Right atrium auricular region (tissue), 2 donors: Measurements from ENCODE around the gene CDRT4. TPM values are rescaled to one million over a fixed set of nuclear protein-coding genes. Genes with fewer than 3 reads are reported as not detected.

Experiments
- DNase-seq: peaks from one replicate; pipeline ENCODE4 v3.0.0-alpha.2; 2019; ENCODE audit warnings: low spot score
- H3K27ac ChIP-seq, 2 donors: fragments of 200-600 bp; sonication (generic); 1 replicate in 1 of 2; 2 replicates in 1 of 2; pipeline ENCODE4 v1.5.1; 2016 to 2019
- H3K27me3 ChIP-seq, 2 donors: fragments of 200-600 bp; sonication (generic); one replicate each; pipeline versions ENCODE4 v1.5.1 to v1.6.0; 2017 to 2019
- H3K36me3 ChIP-seq: fragments of 200-600 bp; sonication (generic); one replicate; pipeline ENCODE4 v1.5.1; 2016
- H3K4me1 ChIP-seq, 2 donors: fragments of 200-600 bp; sonication (generic); one replicate each; pipeline versions ENCODE4 v1.5.1 to v1.6.0; 2017 to 2019
- H3K4me3 ChIP-seq, 2 donors: fragments of 200-600 bp; sonication (generic); 1 replicate in 1 of 2; 2 replicates in 1 of 2; pipeline ENCODE4 v1.5.1; 2017 to 2019; ENCODE audit warnings: mild to moderate bottlenecking in 1 of 2, moderate library complexity in 1 of 2
- H3K9me3 ChIP-seq, 2 donors: fragments of 200-600 bp; sonication (generic); one replicate each; pipeline ENCODE4 v1.5.1; 2019
- total RNA-seq, 2 donors: library from RNA; depleted of rRNA; stranded (reverse); fragments of >200 nt; gene quantifications; one replicate each; pipeline ENCODE4 v1.1.0, GENCODE V29; 2016
- TF ChIP-seq, protein P1 (sequence below), 2 donors: fragments of 200-600 bp; sonication (generic); IDR thresholded peaks; one replicate each; pipeline ENCODE4 v1.5.1; 2019; ENCODE audit warnings: antibody characterized with exemption in 2 of 2

CDRT4 gene
- total RNA-seq, 2 donors from 2014 or later, result 0.94 TPM; not detected in 1

DNA sequence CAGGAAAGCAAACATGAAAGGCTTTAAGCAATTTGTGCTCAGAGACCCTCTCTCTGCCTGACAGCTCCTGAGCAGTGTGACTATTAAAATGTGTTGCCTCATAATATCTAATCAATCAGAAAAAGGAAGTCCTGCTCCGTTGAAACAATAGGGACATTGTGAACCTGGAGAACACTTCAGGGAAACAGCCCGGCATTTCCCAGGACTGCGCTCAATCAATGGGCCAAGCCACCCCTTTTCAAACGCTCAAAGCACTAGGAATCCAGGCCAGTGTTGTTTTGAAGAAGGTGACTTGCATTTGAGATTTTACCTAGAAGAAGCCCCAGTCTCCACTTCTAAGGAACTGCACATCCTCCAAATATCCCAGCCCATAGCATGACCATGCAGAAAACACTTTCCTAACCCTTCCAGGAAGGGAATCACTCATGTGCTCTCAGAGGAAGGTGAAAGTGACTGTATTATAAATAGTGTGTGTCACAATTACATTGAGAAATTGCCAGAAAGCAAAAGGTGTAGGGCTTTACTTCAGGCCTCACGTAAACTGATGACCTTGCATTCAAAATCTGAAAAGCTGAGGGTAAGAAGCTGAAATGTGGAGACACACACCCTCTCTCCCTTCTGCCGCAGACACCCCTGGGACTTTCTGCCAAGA is 19.4 kb downstream of the CDRT4 start:
- Histone ChIP-seq H3K36me3 (no peaks in the 10 kb centered on the region), H3K27ac (peak overlapping the region; percentile 68 to 72), H3K9me3 (no peaks in the 10 kb centered on the region), H3K4me1 (peaks cover 0 to 31% of the 10 kb centered on the region in 2 donors), H3K27me3 (no peaks in the 10 kb centered on the region), H3K4me3 (no peak overlapping the region)
- TF ChIP-seq, protein P1, sequence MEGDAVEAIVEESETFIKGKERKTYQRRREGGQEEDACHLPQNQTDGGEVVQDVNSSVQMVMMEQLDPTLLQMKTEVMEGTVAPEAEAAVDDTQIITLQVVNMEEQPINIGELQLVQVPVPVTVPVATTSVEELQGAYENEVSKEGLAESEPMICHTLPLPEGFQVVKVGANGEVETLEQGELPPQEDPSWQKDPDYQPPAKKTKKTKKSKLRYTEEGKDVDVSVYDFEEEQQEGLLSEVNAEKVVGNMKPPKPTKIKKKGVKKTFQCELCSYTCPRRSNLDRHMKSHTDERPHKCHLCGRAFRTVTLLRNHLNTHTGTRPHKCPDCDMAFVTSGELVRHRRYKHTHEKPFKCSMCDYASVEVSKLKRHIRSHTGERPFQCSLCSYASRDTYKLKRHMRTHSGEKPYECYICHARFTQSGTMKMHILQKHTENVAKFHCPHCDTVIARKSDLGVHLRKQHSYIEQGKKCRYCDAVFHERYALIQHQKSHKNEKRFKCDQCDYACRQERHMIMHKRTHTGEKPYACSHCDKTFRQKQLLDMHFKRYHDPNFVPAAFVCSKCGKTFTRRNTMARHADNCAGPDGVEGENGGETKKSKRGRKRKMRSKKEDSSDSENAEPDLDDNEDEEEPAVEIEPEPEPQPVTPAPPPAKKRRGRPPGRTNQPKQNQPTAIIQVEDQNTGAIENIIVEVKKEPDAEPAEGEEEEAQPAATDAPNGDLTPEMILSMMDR (IDR thresholded peaks at IDR 0.05), result no peak
- no peak for DNase-seq

DNA sequence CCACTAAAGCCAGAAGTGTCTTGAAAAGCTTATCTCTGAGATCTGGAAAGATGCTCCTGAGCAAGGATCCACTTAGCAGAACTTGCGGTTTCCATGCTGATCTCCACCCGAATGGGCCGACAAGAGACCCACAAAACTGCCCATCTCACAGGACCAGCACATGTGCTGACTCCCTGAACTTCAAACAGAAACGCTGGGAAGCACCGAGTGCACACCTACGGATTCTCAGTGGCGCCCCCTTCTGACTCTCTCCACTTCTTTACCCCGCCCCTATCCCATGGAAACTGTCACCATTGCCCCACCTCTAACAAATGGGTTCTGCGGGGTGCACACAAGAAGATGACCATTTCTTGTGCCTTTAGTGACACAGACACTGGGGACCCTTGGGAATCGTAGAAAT is 21.4 kb downstream of the CDRT4 start:
- Histone ChIP-seq H3K36me3 (no peaks in the 10 kb centered on the region), H3K27ac (no peak overlapping the region), H3K27me3 (no peaks in the 10 kb centered on the region), H3K4me3 (no peak overlapping the region), H3K9me3 (no peaks in the 10 kb centered on the region), H3K4me1 (peaks cover 0 to 24% of the 10 kb centered on the region in 2 donors)
- TF ChIP-seq, protein P1 (IDR thresholded peaks at IDR 0.05), result no peak
- no peak for DNase-seq

DNA sequence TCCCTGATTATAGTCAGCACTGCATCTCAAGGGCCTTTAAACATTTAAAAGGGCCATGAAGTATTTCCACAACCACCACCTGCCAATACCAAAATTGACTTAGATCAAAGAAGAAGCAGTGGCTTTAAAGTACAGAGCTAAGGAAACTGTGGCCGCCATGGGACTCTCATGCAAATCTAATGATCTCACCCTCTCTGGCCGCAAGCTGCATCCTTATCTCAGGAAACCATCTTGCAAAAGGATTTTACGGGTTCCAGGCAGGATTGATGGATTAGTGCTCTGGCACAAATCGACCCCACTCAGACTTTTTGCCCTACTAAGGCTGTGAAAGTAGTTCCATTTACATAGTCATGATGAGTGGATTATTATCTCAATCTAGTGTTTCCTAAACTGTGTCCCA is 22.6 kb downstream of the CDRT4 start:
- H3K27me3 ChIP-seq, result no peaks in the 10 kb centered on the region
- no peak overlapping the region for H3K4me3 ChIP-seq
- TF ChIP-seq, protein P1 (IDR thresholded peaks at IDR 0.05), result no peak
- H3K4me1 ChIP-seq, result peaks cover 0 to 35% of the 10 kb centered on the region in 2 donors
- no peaks in the 10 kb centered on the region for H3K36me3 ChIP-seq
- no peak for DNase-seq
- no peak overlapping the region for H3K27ac ChIP-seq
- H3K9me3 ChIP-seq, result no peaks in the 10 kb centered on the region

DNA sequence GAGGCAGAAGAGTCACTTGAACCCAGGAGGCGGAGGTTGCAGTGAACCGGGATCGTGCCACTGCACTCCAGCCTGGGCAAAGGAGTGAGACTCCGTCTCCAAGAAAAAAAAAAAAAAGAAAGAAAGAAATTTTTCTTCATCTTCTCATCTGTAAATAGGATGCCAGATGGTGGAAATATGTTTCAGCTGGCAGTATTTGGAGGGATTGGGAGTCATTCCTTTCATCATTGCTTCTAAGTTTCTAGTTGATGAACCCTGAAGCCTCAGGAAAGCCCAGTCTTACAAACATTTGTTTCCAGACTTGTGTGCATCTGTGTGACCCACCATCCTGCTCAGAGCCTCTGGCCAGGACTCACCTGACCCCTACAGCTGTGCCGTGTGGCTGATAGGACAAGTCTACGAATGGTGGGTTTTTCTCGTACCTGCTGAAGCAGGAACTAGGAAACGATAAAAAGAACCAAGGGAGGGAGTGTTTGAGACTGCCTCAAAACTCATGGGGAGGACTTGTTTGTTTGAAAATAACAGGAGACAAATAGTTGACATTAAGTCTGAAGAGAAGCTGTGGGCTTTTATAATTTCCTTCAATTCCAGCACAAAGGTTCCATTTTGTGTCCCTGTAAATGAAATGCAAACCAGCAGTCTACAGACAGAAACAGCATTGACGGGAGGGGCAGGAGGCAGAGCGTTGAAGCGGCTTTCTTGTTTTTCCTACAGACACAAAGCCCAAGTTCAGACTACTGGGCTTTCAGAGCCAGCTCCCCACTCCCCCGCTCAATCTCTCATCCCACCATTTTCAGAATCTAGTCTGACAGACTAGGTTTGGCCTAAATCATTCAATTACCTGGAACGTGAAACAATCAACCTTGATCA is 24.9 kb downstream of the CDRT4 start:
- Histone ChIP-seq H3K27ac (no peak overlapping the region), H3K9me3 (no peaks in the 10 kb centered on the region), H3K27me3 (no peaks in the 10 kb centered on the region), H3K36me3 (no peaks in the 10 kb centered on the region), H3K4me3 (no peak overlapping the region), H3K4me1 (peaks cover 0 to 26% of the 10 kb centered on the region in 2 donors)
- no peak for DNase-seq
- TF ChIP-seq, protein P1 (IDR thresholded peaks at IDR 0.05), result no peak

DNA sequence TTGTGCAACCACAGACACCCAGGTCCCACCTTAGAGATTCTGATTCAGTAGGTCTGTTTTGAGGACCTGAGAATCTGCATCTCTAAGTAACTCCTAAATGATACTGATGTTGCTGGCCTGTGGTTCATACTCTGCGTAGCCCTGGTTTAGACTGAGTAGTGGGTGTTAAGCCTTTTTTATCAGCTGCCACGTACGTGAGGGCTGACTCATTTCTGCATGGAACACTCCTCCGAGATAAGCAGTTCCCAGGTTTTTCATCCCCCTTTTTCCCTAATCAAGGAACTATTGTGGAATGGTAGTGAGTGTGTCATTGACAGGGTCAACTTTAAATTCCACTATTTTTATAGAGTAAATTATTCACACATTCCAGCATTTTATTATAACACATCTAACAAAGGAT is 26.1 kb downstream of the CDRT4 start:
- no peak for DNase-seq
- H3K4me1 ChIP-seq, result peaks cover 0 to 30% of the 10 kb centered on the region in 2 donors
- TF ChIP-seq, protein P1 (IDR thresholded peaks at IDR 0.05), result no peak
- no peaks in the 10 kb centered on the region for H3K27me3 ChIP-seq
- no peak overlapping the region for H3K4me3 ChIP-seq
- peak overlapping the region; percentile 5 to 68 for H3K27ac ChIP-seq
- no peaks in the 10 kb centered on the region for H3K36me3 ChIP-seq
- H3K9me3 ChIP-seq, result no peaks in the 10 kb centered on the region
